Trophoblast cell (in vitro differentiated cells and primary cell): ENCODE measurements around the gene SLC39A2.
A peak's percentile ranks its signal among the peaks of the same experiment; 100 is the strongest.
"Not testable (repeated sequence)": the region's sequence is repeated elsewhere in the genome, so short reads cannot be mapped to it uniquely, and the experiment has no call there.

Experiments
- DNase-seq, 2 donors: peaks; one replicate each; pipeline ENCODE4 v3.0.0-alpha.2; 2016
- H2AFZ ChIP-seq: 2 replicates; pipeline ENCODE4 v1.6.1; 2013; ENCODE audit warnings: low read length, moderate library complexity, mild to moderate bottlenecking; ENCODE audit not compliant: insufficient read depth, poor library complexity
- H2AK5ac ChIP-seq: 2 replicates; pipeline ENCODE4 v1.6.1; 2013; ENCODE audit warnings: mild to moderate bottlenecking, low read length
- H2BK120ac ChIP-seq: 2 replicates; pipeline ENCODE4 v1.6.1; 2013; ENCODE audit warnings: low read length, mild to moderate bottlenecking, moderate library complexity; ENCODE audit not compliant: insufficient read depth, poor library complexity
- H2BK12ac ChIP-seq: 2 replicates; pipeline ENCODE4 v1.6.1; 2013; ENCODE audit warnings: mild to moderate bottlenecking, low read length, moderate library complexity
- H2BK5ac ChIP-seq: 2 replicates; pipeline ENCODE4 v1.6.1; 2013; ENCODE audit warnings: low read length, low read depth, moderate library complexity, mild to moderate bottlenecking; ENCODE audit not compliant: poor library complexity
- H3K14ac ChIP-seq: 2 replicates; pipeline ENCODE4 v1.6.1; 2013; ENCODE audit warnings: mild to moderate bottlenecking, low read length
- H3K18ac ChIP-seq: 2 replicates; pipeline ENCODE4 v1.6.1; 2013; ENCODE audit warnings: mild to moderate bottlenecking, low read length
- H3K23ac ChIP-seq: 2 replicates; pipeline ENCODE4 v1.6.1; 2013; ENCODE audit warnings: low read length
- H3K27ac ChIP-seq: 2 replicates; pipeline ENCODE4 v1.5.1; 2013; ENCODE audit warnings: low read depth, mild to moderate bottlenecking, inconsistent platforms, low read length, moderate library complexity
- H3K27me3 ChIP-seq: 2 replicates; pipeline ENCODE4 v1.6.1; 2013; ENCODE audit warnings: inconsistent platforms, mild to moderate bottlenecking, low read length, moderate library complexity; ENCODE audit not compliant: insufficient read depth
- H3K36me3 ChIP-seq, 2 experiments: 1 replicate in 1 of 2; 2 replicates in 1 of 2; pipeline ENCODE4 v1.6.1; 2013; ENCODE audit warnings: low read length in 2 of 2, mild to moderate bottlenecking in 2 of 2, moderate library complexity in 1 of 2; ENCODE audit not compliant: insufficient read depth in 2 of 2, control insufficient read depth in 1 of 2
- H3K4ac ChIP-seq: 2 replicates; pipeline ENCODE4 v1.6.1; 2013; ENCODE audit warnings: low read depth, mild to moderate bottlenecking, low read length, moderate library complexity
- H3K4me1 ChIP-seq, 2 experiments: 1 replicate in 1 of 2; 2 replicates in 1 of 2; pipeline ENCODE4 v1.6.1; 2013; ENCODE audit warnings: low read length in 2 of 2, mild to moderate bottlenecking in 2 of 2, moderate library complexity in 1 of 2; ENCODE audit not compliant: insufficient read depth in 2 of 2, control insufficient read depth in 1 of 2
- H3K4me2 ChIP-seq: 2 replicates; pipeline ENCODE4 v1.6.1; 2013; ENCODE audit warnings: inconsistent platforms, mild to moderate bottlenecking, low read length, moderate library complexity
- H3K4me3 ChIP-seq: 2 replicates; pipeline ENCODE4 v1.5.1; 2013; ENCODE audit warnings: mild to moderate bottlenecking, low read depth, low read length, inconsistent platforms
- H3K79me1 ChIP-seq: one replicate; pipeline ENCODE4 v1.6.1; 2013; ENCODE audit warnings: low read length
- H3K79me2 ChIP-seq: 2 replicates; pipeline ENCODE4 v1.6.1; 2013; ENCODE audit warnings: low read length, mild to moderate bottlenecking; ENCODE audit not compliant: control insufficient read depth, insufficient read depth, poor library complexity
- H3K9ac ChIP-seq: 2 replicates; pipeline ENCODE4 v1.6.1; 2013; ENCODE audit warnings: mild to moderate bottlenecking, low read length
- H3K9me3 ChIP-seq: 2 replicates; pipeline ENCODE4 v1.6.1; 2013; ENCODE audit warnings: low read depth, mild to moderate bottlenecking, control low read depth, inconsistent platforms, low read length; ENCODE audit not compliant: insufficient read depth
- H4K12ac ChIP-seq: 2 replicates; pipeline ENCODE4 v1.6.1; 2013; ENCODE audit warnings: low read depth, mild to moderate bottlenecking, low read length, moderate library complexity
- H4K8ac ChIP-seq: 2 replicates; pipeline ENCODE4 v1.6.1; 2013; ENCODE audit warnings: low read depth, mild to moderate bottlenecking, low read length, moderate library complexity
- H4K91ac ChIP-seq: one replicate; pipeline ENCODE4 v1.6.1; 2013; ENCODE audit warnings: low read depth, mild to moderate bottlenecking, low read length, moderate library complexity
- WGBS: extraction: QIAGEN DNeasy Blood & Tissue Kit; methylation state at CpG from one replicate; pipeline ENCODE4 v1.1.7; 2013; ENCODE audit warnings: missing lambda C conversion rate; ENCODE audit not compliant: insufficient read length, insufficient coverage; ENCODE audit errors: extremely low coverage; 5-methylcytosine and 5-hydroxymethylcytosine counted together

SLC39A2 gene

DNA sequence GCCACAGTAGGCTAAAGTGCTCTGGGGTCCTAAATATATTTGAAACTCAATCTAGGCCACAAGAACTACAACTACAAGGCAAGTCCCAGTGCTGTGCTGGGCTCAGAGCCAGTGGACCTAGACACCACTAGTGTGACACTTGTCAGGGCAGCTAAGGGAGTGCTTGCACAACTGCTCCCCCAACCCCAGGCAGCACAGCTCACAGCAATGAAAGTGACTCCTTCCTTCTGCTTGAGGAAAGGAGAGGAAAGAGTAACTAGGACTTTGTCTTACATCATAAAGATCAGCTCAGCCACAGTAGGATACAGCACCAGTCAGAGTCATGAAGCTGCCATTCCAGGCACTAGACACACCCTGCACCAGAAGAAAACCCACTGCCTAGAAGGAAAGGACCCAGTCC is 40.1 kb upstream of the SLC39A2 start:
- not testable (repeated sequence) for H3K4me1 ChIP-seq, H2BK12ac ChIP-seq, H2AK5ac ChIP-seq, H3K4ac ChIP-seq, H3K4me3 ChIP-seq, H2BK5ac ChIP-seq, DNase-seq, H3K79me1 ChIP-seq, H3K79me2 ChIP-seq, H3K27ac ChIP-seq, H4K91ac ChIP-seq, H2AFZ ChIP-seq, H3K18ac ChIP-seq, H3K9ac ChIP-seq, H4K8ac ChIP-seq, H3K36me3 ChIP-seq, H2BK120ac ChIP-seq, H3K9me3 ChIP-seq, H3K4me2 ChIP-seq, H4K12ac ChIP-seq, H3K23ac ChIP-seq, H3K27me3 ChIP-seq, H3K14ac ChIP-seq

DNA sequence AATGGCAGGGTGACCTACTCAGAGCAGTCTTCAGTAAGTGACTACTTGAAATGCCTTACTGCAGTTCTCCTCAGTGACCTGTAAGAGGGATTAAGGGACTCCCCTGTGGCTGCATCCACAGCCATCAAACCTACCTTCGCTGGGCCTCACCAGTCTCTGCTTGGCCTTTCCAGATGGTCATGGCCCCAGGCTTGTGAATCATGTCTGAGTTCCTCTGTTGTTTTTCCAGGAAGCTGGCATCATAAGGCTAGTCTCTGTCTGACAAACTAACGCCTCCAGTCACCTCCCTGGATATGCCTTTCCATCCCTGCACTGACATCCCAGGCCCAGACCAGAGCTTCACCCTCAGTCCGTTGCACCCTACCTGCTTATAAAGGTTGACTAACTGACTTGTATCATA is 29.8 kb upstream of the SLC39A2 start:
- H3K14ac ChIP-seq: no peak overlapping the region
- H3K9ac ChIP-seq: peak overlapping the region; percentile 3
- no peak overlapping the region for H2AFZ ChIP-seq
- no peak overlapping the region for H2BK12ac ChIP-seq
- H3K4me2 ChIP-seq: no peak overlapping the region
- H2BK5ac ChIP-seq: no peak overlapping the region
- H3K27ac ChIP-seq: no peak overlapping the region
- peaks cover 3% of the 10 kb centered on the region for H3K79me1 ChIP-seq
- no peaks in the 10 kb centered on the region for H3K27me3 ChIP-seq
- H4K12ac ChIP-seq: no peak overlapping the region
- H4K8ac ChIP-seq: no peak overlapping the region
- no CpG with 5 or more reads among the region's 3 CpGs for WGBS
- H3K4ac ChIP-seq: no peak overlapping the region
- no peak overlapping the region for H3K18ac ChIP-seq
- no peak overlapping the region for H2BK120ac ChIP-seq
- H3K4me1 ChIP-seq: peaks cover 3 to 4% of the 10 kb centered on the region in 2 experiments
- no peaks in the 10 kb centered on the region for H3K9me3 ChIP-seq
- no peak overlapping the region for H3K4me3 ChIP-seq
- no peaks in the 10 kb centered on the region for H3K36me3 ChIP-seq
- H3K79me2 ChIP-seq: no peaks in the 10 kb centered on the region
- no peak overlapping the region for H4K91ac ChIP-seq
- no peak overlapping the region for H2AK5ac ChIP-seq
- H3K23ac ChIP-seq: no peak overlapping the region
- DNase-seq: no peak

DNA sequence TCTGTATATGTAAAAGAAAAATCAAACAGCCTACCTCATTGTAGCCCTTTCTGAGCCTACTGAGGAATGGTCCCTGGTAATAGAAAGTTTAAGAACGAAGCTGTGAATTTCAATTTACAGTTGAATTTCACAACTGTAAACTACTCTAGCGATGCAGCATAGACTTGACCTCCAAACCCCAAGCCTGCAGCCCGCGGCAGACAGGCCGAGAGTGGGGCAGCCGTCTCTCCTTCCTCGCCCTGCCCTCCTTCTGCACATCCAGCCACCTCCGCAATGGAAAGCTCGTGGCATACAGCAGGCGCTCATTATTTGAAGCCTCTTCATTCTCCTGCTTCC is 28.5 kb upstream of the SLC39A2 start:
- Histone ChIP-seq H3K23ac (no peak overlapping the region), H3K14ac (no peak overlapping the region)
- WGBS: no CpG with 5 or more reads among the region's 10 CpGs

DNA sequence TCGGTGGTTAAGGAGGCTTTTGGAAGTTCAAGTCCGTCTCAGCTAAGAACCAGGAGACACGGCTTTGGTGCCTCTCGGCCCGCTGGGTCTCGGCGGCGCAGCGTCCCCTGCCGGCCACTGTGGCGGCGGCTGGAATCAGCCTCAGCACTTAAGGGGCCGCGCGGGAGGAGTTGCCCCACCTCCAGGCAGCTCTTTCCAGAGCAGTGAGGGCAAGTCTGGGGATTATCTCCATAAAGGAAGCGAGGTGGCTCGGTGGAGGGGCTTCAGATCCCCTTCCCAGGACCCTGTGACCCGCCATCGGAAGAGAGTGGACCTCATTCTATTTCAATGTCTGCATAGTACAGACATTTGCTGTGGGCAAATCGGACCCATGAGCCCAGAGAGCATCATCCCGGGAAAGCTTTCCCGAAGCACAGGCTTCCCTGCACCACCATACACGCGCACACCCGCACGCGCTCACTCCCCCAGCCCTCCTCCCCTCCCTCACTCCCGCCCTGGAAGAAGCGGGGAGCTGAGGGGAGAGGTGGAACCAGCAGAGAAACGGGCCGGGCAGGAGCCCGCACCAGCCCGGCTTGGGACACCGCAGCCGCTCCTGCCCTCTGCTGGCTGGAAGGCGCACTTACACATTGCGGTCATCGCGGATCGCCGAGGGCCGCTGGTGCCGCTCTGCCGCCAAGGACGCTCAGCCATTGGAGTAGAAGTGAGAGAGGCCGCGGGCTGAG is 27.9 kb upstream of the SLC39A2 start:
- no peaks in the 10 kb centered on the region for H3K79me2 ChIP-seq
- H3K27me3 ChIP-seq: no peaks in the 10 kb centered on the region
- H3K4me2 ChIP-seq: peak overlapping the region; percentile 97
- H4K8ac ChIP-seq: peak overlapping the region; percentile 89
- H3K79me1 ChIP-seq: peaks cover 7% of the 10 kb centered on the region
- H2BK12ac ChIP-seq: peak overlapping the region; percentile 27
- peak overlapping the region; percentile 30 for H2BK120ac ChIP-seq
- no CpG with 5 or more reads among the region's 47 CpGs for WGBS
- peak overlapping the region; percentile 92 for H2AFZ ChIP-seq
- peak; percentile 86 to 94 for DNase-seq
- no peaks in the 10 kb centered on the region for H3K9me3 ChIP-seq
- no peak overlapping the region for H3K27ac ChIP-seq
- peak overlapping the region; percentile 85 for H4K12ac ChIP-seq
- H3K4me1 ChIP-seq: peaks cover 4 to 6% of the 10 kb centered on the region in 2 experiments
- peak overlapping the region; percentile 54 for H4K91ac ChIP-seq
- peak overlapping the region; percentile 45 for H3K18ac ChIP-seq
- peak overlapping the region; percentile 75 for H3K9ac ChIP-seq
- peak overlapping the region; percentile 7 for H3K4ac ChIP-seq
- no peak overlapping the region for H2AK5ac ChIP-seq
- peak overlapping the region; percentile 46 for H2BK5ac ChIP-seq
- no peaks in the 10 kb centered on the region for H3K36me3 ChIP-seq
- peak overlapping the region; percentile 61 for H3K14ac ChIP-seq
- peak overlapping the region; percentile 78 for H3K4me3 ChIP-seq
- H3K23ac ChIP-seq: no peak overlapping the region

More for the DNA sequence above, 28.5 kb upstream of the SLC39A2 start:
- Histone ChIP-seq H4K8ac (peak overlapping the region; percentile 8), H3K4ac (no peak overlapping the region), H3K4me1 (peaks cover 4 to 6% of the 10 kb centered on the region in 2 experiments), H3K9me3 (no peaks in the 10 kb centered on the region), H3K79me2 (no peaks in the 10 kb centered on the region), H2BK12ac (no peak overlapping the region), H3K27me3 (no peaks in the 10 kb centered on the region), H3K27ac (no peak overlapping the region), H2AK5ac (no peak overlapping the region), H3K4me3 (no peak overlapping the region), H2AFZ (peak overlapping the region; percentile 32), H3K18ac (no peak overlapping the region), H4K91ac (no peak overlapping the region), H2BK120ac (no peak overlapping the region), H4K12ac (no peak overlapping the region), H3K36me3 (no peaks in the 10 kb centered on the region), H3K9ac (no peak overlapping the region), H3K4me2 (peak overlapping the region; percentile 97), H2BK5ac (no peak overlapping the region), H3K79me1 (peaks cover 7% of the 10 kb centered on the region)
- DNase-seq: no peak
